HepG2 (cell line): Measurements from ENCODE around the gene ARL3. TPM values are rescaled to one million over a fixed set of nuclear protein-coding genes. Genes with fewer than 3 reads are reported as not detected.

Source experiments
- ATAC-seq: fragments of 200-7000 bp; cut with Tn5 transposase; 3 replicates; pipeline ENCODE4 v1.9.1; 2020; ENCODE audit warnings: mild to moderate bottlenecking, moderate library complexity
- BruUV-seq: library from RNA; stranded (reverse); fragments of 400-500 nt; replicated peaks from 2 replicates; lab custom pipeline; 2021; lab: Mats Ljungman, UMichigan
- CTCF ChIA-PET: fragments of 300-600 bp; formaldehyde crosslinking; extraction: SDS; loops from one replicate; lab custom pipeline; 2021; ENCODE audit warnings: low total read pairs, inconsistent platforms, low intra/inter-chr PET ratio; lab: Yijun Ruan, JAX
- POLR2A ChIA-PET: fragments of 350-600 bp; sonication (Branson Sonifier 250); formaldehyde crosslinking; loops from one replicate; lab custom pipeline; 2020; ENCODE audit warnings: antibody characterized with exemption, inconsistent platforms; lab: Yijun Ruan, JAX
- DNase-seq: peaks from one replicate; pipeline ENCODE4 v3.0.0-alpha.2; 2015; ENCODE audit warnings: low spot score
- FAIRE-seq: peaks from 3 replicates; lab custom pipeline; 2011; peaks lifted over from hg19 to GRCh38; lab: Jason Lieb, UNC
- H2AFZ ChIP-seq: one replicate; pipeline ENCODE4 v1.6.1; 2011; ENCODE audit warnings: low read length, inconsistent platforms
- H3K27ac ChIP-seq: fragments of 300-600 bp; 3 replicates; pipeline ENCODE4 v1.8.0; 2011; ENCODE audit warnings: mixed run types, mild to moderate bottlenecking, mixed read lengths, low read length, inconsistent platforms; ENCODE audit not compliant: insufficient read depth; ENCODE audit errors: extremely low read length
- H3K27me3 ChIP-seq, 2 experiments: fragments of 200-600 bp in 1 of 2; 2 replicates in 1 of 2; 3 replicates in 1 of 2; pipeline versions ENCODE4 v1.6.0 to v1.8.0; 2011; ENCODE audit warnings: low read length in 2 of 2, mild to moderate bottlenecking in 2 of 2, moderate library complexity in 2 of 2, inconsistent platforms in 1 of 2; ENCODE audit not compliant: insufficient read depth in 2 of 2, control insufficient read depth in 1 of 2
- H3K36me3 ChIP-seq, 2 experiments: fragments of 200-600 bp in 1 of 2; replicated peaks in 1 of 2; 2 replicates in 1 of 2; 3 replicates in 1 of 2; pipeline versions ENCODE4 v1.5.1 to v1.8.0; 2011; ENCODE audit warnings: low read length in 2 of 2, inconsistent platforms in 1 of 2; ENCODE audit not compliant: insufficient read depth in 2 of 2, control insufficient read depth in 1 of 2
- H3K4me1 ChIP-seq: 2 replicates; pipeline ENCODE4 v1.5.1; 2012; ENCODE audit warnings: low read length, inconsistent platforms; ENCODE audit not compliant: insufficient read depth
- H3K4me2 ChIP-seq: 2 replicates; pipeline ENCODE4 v1.6.0; 2011; ENCODE audit warnings: low read depth, low read length, inconsistent platforms
- H3K4me3 ChIP-seq, 3 experiments: fragments of 200-600 bp in 1 of 3; sonication (generic), shearing (Covaris generic) in 1 of 3; replicated peaks in 1 of 3; 2 replicates each; pipeline ENCODE4 v1.5.1; 2011 to 2016; ENCODE audit warnings: low read length in 3 of 3, inconsistent platforms in 2 of 3, low read depth in 2 of 3, mild to moderate bottlenecking in 2 of 3, control low read depth in 1 of 3, mixed read lengths in 1 of 3; ENCODE audit not compliant: insufficient read depth in 1 of 3
- H3K79me2 ChIP-seq: one replicate; pipeline ENCODE4 v1.6.1; 2011; ENCODE audit warnings: low read length, inconsistent platforms; ENCODE audit not compliant: insufficient read depth
- H3K9ac ChIP-seq: 2 replicates; pipeline ENCODE4 v1.6.0; 2011; ENCODE audit warnings: mild to moderate bottlenecking, low read depth, low read length, inconsistent platforms; ENCODE audit not compliant: insufficient read depth
- H3K9me3 ChIP-seq: 2 replicates; pipeline ENCODE4 v1.5.1; 2012; ENCODE audit warnings: mild to moderate bottlenecking, low read length
- H4K20me1 ChIP-seq: 2 replicates; pipeline ENCODE4 v1.6.0; 2011; ENCODE audit warnings: inconsistent platforms, mild to moderate bottlenecking, low read length, moderate library complexity; ENCODE audit not compliant: insufficient read depth
- KAT2B ChIP-seq: fragments of 150-350 bp; IDR thresholded peaks from 2 replicates; pipeline ENCODE4 v1.6.1; 2014; ENCODE audit warnings: low read depth, low read length, borderline replicate concordance
- KDM1A ChIP-seq: IDR thresholded peaks from 2 replicates; pipeline ENCODE4 v1.6.1; 2016; ENCODE audit warnings: missing compliant biosample characterization
- MBNL3 ChIP-seq: fragments of 250-450 bp; sonication (Bioruptor Pico); conservative IDR thresholded peaks from 2 replicates; pipeline ENCODE4 v1.8.0; 2022; ENCODE audit warnings: mild to moderate bottlenecking, inconsistent platforms
- PAX8 ChIP-seq: sonication (generic); formaldehyde crosslinking; IDR thresholded peaks from 2 replicates; pipeline ENCODE4 v1.8.0; 2022; ENCODE audit warnings: mild to moderate bottlenecking, missing genetic modification reagents, borderline replicate concordance
- SMAD3 ChIP-seq: sonication (generic); formaldehyde crosslinking; IDR thresholded peaks from 2 replicates; pipeline ENCODE4 v1.4.0; 2020; ENCODE audit warnings: missing genetic modification reagents
- TMF1 ChIP-seq: sonication (generic); formaldehyde crosslinking; IDR thresholded peaks from 2 replicates; pipeline ENCODE4 v1.8.1; 2022; ENCODE audit warnings: low read depth, missing genetic modification reagents
- ZNF12 ChIP-seq: sonication (generic); formaldehyde crosslinking; IDR thresholded peaks from 2 replicates; pipeline ENCODE4 v1.5.0; 2020; ENCODE audit warnings: missing genetic modification reagents
- ZSCAN31 ChIP-seq: sonication (generic); formaldehyde crosslinking; IDR thresholded peaks from 2 replicates; pipeline ENCODE4 v1.5.0; 2020; ENCODE audit warnings: low read depth, mild to moderate bottlenecking, missing genetic modification reagents
- whole genome bisulfite sequencing: methylation state at CpG from one replicate; pipeline ENCODE4 v1.1.6; 2017; ENCODE audit warnings: low lambda C conversion rate; 5-methylcytosine and 5-hydroxymethylcytosine counted together
- in situ Hi-C: cut with HindIII; loops from 2 replicates; pipeline ENCODE4 v1.10.0; 2017; ENCODE audit warnings: low pct_unique_long_range_greater_than_20kb; ENCODE audit not compliant: extremely low pct_ligation_motif_present
- intact Hi-C: fragments of 100-400 bp; cut with micrococcal nuclease; formaldehyde crosslinking; loops from one replicate; pipeline ENCODE4 v1.10.0; 2022; ENCODE audit not compliant: unreplicated experiment
- polyA plus RNA-seq, 8 experiments: library from polyadenylated mRNA; depleted of rRNA in 3 of 8; stranded (reverse) in 7 of 8; unstranded in 1 of 8; fragments of >200 nt; fragmentation: Illumina TruSeq in 4 of 8; extraction: Trizol in 4 of 8; gene quantifications; 2 replicates each; pipeline versions ENCODE4 v1.2.1 to v1.2.3, GENCODE V29; 2011 to 2016; ENCODE audit warnings: low read depth in 4 of 8, missing spikeins in 1 of 8, mixed read lengths in 1 of 8; ENCODE audit not compliant: insufficient read depth in 1 of 8
- total RNA-seq, 5 experiments: library from RNA; depleted of rRNA; stranded (reverse); fragments of >200 nt; fragmentation: Illumina TruSeq; extraction: Trizol; gene quantifications; 2 replicates each; pipeline ENCODE4 v1.2.3, GENCODE V29; 2016; ENCODE audit warnings: low read depth in 1 of 5
- TF ChIP-seq, protein P1 (sequence below): sonication (generic); formaldehyde crosslinking; IDR thresholded peaks from 2 replicates; pipeline ENCODE4 v1.4.0; 2020; ENCODE audit warnings: missing genetic modification reagents, borderline replicate concordance
- TF ChIP-seq, protein P2 (sequence below): IDR thresholded peaks from 2 replicates; pipeline ENCODE4 v1.6.1; 2012; ENCODE audit warnings: inconsistent platforms

Gene ARL3
- total and polyA plus RNA-seq, 2 of the 13 experiments (the other 11 are each of a cell fraction or from before 2014, with no cell fraction given), result 5.2 to 6.6 TPM

DNA sequence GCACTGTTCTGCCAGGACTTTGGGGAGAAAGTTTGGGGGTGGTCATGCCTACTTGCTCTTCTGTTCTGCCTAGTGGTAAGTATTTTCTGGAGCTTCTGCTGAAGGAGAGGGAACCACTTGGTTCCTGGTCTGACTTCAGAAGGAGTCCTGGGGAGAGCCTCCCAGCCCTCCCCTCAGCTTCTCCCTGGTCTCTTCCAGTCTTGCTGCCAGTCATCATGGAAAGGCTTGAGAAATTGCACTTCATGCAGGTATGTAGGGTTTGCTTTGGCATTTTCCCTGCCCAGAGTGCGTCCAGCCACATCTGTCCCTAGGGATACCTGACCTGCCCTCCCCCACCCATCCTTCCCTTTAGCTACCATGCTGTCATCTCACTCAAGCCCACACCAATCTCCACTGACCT, 18.5 kb upstream of the ARL3 start:
- Histone ChIP-seq H3K9me3 (no peaks in the 10 kb centered on the region), H3K27ac (no peak overlapping the region), H3K4me3 (no peak overlapping the region), H3K36me3 (peaks cover 22 to 50% of the 10 kb centered on the region in 2 experiments), H4K20me1 (peaks cover 3% of the 10 kb centered on the region; the same call in 1 of the 2 replicates), H3K4me1 (no peaks in the 10 kb centered on the region), H3K4me2 (no peak overlapping the region), H3K27me3 (no peaks in the 10 kb centered on the region), H3K9ac (no peak overlapping the region), H2AFZ (no peak overlapping the region), H3K79me2 (no peaks in the 10 kb centered on the region)
- FAIRE-seq (no peak), DNase-seq (no peak), ATAC-seq (no peak)
- intact Hi-C loops, result no loop called here
- no peak for TF ChIP-seq PAX8 (CRISPR knock-in tag)
- TF ChIP-seq ZNF12 (CRISPR knock-in tag), result no peak
- no peak for TF ChIP-seq SMAD3 (CRISPR knock-in tag)
- no peak for TF ChIP-seq TMF1 (CRISPR knock-in tag)
- TF ChIP-seq ZSCAN31 (CRISPR knock-in tag), result no peak
- TF ChIP-seq, protein P1, sequence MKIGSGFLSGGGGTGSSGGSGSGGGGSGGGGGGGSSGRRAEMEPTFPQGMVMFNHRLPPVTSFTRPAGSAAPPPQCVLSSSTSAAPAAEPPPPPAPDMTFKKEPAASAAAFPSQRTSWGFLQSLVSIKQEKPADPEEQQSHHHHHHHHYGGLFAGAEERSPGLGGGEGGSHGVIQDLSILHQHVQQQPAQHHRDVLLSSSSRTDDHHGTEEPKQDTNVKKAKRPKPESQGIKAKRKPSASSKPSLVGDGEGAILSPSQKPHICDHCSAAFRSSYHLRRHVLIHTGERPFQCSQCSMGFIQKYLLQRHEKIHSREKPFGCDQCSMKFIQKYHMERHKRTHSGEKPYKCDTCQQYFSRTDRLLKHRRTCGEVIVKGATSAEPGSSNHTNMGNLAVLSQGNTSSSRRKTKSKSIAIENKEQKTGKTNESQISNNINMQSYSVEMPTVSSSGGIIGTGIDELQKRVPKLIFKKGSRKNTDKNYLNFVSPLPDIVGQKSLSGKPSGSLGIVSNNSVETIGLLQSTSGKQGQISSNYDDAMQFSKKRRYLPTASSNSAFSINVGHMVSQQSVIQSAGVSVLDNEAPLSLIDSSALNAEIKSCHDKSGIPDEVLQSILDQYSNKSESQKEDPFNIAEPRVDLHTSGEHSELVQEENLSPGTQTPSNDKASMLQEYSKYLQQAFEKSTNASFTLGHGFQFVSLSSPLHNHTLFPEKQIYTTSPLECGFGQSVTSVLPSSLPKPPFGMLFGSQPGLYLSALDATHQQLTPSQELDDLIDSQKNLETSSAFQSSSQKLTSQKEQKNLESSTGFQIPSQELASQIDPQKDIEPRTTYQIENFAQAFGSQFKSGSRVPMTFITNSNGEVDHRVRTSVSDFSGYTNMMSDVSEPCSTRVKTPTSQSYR (CRISPR knock-in tag), result no peak
- TF ChIP-seq, protein P2, sequence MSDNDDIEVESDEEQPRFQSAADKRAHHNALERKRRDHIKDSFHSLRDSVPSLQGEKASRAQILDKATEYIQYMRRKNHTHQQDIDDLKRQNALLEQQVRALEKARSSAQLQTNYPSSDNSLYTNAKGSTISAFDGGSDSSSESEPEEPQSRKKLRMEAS, result no peak
- TF ChIP-seq MBNL3, result no peak
- TF ChIP-seq KDM1A (CRISPR knock-in tag), result no peak
- TF ChIP-seq KAT2B, result no peak
- WGBS, result 100% methylated on average over 1 of the region's 1 CpG
- in situ Hi-C loops, result loop anchor here (25.0 kb wide), 1 partner anchor 330 kb away; no protein-coding TSS in a partner anchor
- BruUV-seq, result no TSS peak
- ChIA-PET POLR2A (interaction anchor here (0.6 to 1.8 kb wide), 2 partner anchors 18 to 82 kb away, joined by 3 to 4 read pairs; partner anchors contain the start of genes ARL3 and SFXN2), CTCF (no interaction called here)
